ENCODE measurements around the gene ANO7.

GRCh38 chr2:241205086-241205485, 16.6 kb downstream of the ANO7 start:
- TF ChIP-seq ZFX (IDR thresholded peaks at IDR 0.05) (no peak), CTCF (IDR thresholded peaks at IDR 0.05 in 2 of 3, conservative IDR thresholded peaks at IDR 0.05 in 1 of 3; ENCODE audit: borderline replicate concordance in 1 of 3, insufficient read depth in 1 of 3, low read depth in 2 of 3, low read length in 2 of 3) (no peak), POLR2A (IDR thresholded peaks at IDR 0.05; ENCODE audit: borderline replicate concordance, extremely low read depth, insufficient read depth, insufficient read length) (no peak)
